H9 (cell line): Measurements from ENCODE around the gene MGMT. TPM values are rescaled to one million over a fixed set of nuclear protein-coding genes. Genes with fewer than 3 reads are reported as not detected.
A peak's percentile ranks its signal among the peaks of the same experiment; 100 is the strongest.

Experiments
- DNase-seq: peaks from one replicate; pipeline ENCODE4 v3.0.0-alpha.2; 2017
- H2AFZ ChIP-seq: one replicate; pipeline ENCODE4 v1.6.1; 2013; ENCODE audit warnings: mild to moderate bottlenecking, low read length, control low read depth, moderate library complexity
- H2AK5ac ChIP-seq: 2 replicates; pipeline ENCODE4 v1.6.1; 2013; ENCODE audit warnings: low read length, control low read depth, mixed read lengths; ENCODE audit not compliant: insufficient read length
- H2BK120ac ChIP-seq: one replicate; pipeline ENCODE4 v1.6.1; 2013; ENCODE audit warnings: low read depth, mild to moderate bottlenecking, low read length, control low read depth, inconsistent platforms; ENCODE audit not compliant: poor library complexity, severe bottlenecking
- H2BK12ac ChIP-seq: 2 replicates; pipeline ENCODE4 v1.6.1; 2013; ENCODE audit warnings: low read length, control low read depth, mixed read lengths, low read depth; ENCODE audit not compliant: insufficient read length
- H2BK15ac ChIP-seq: 2 replicates; pipeline ENCODE4 v1.6.1; 2013; ENCODE audit warnings: low read depth, low read length, control low read depth
- H2BK20ac ChIP-seq: one replicate; pipeline ENCODE4 v1.6.1; 2013; ENCODE audit warnings: low read depth, mild to moderate bottlenecking, low read length, control low read depth, inconsistent platforms; ENCODE audit not compliant: poor library complexity, severe bottlenecking
- H2BK5ac ChIP-seq: 2 replicates; pipeline ENCODE4 v1.6.1; 2013; ENCODE audit warnings: low read length, control low read depth, mixed read lengths; ENCODE audit not compliant: insufficient read length
- H3K14ac ChIP-seq: 2 replicates; pipeline ENCODE4 v1.6.1; 2013; ENCODE audit warnings: low read length, control low read depth; ENCODE audit not compliant: insufficient read depth
- H3K18ac ChIP-seq: 2 replicates; pipeline ENCODE4 v1.6.1; 2013; ENCODE audit warnings: low read depth, mild to moderate bottlenecking, mixed read lengths, low read length, control low read depth; ENCODE audit not compliant: insufficient read length
- H3K23ac ChIP-seq: 2 replicates; pipeline ENCODE4 v1.6.1; 2013; ENCODE audit warnings: low read length, control low read depth, mixed read lengths, low read depth; ENCODE audit not compliant: insufficient read length
- H3K23me2 ChIP-seq: 2 replicates; pipeline ENCODE4 v1.6.1; 2013; ENCODE audit warnings: low read depth, mild to moderate bottlenecking, mixed read lengths, low read length, control low read depth; ENCODE audit not compliant: insufficient read length, poor library complexity, severe bottlenecking
- H3K27ac ChIP-seq: 2 replicates; pipeline ENCODE4 v1.5.1; 2013; ENCODE audit warnings: low read length, control low read depth, mixed read lengths, low read depth; ENCODE audit not compliant: insufficient read length
- H3K27me3 ChIP-seq: 2 replicates; pipeline ENCODE4 v1.6.1; 2013; ENCODE audit warnings: low read length, control low read depth, inconsistent platforms; ENCODE audit not compliant: insufficient read depth
- H3K4ac ChIP-seq: 2 replicates; pipeline ENCODE4 v1.6.1; 2013; ENCODE audit warnings: low read depth, mild to moderate bottlenecking, control low read depth, inconsistent platforms, low read length, moderate library complexity
- H3K4me1 ChIP-seq: 2 replicates; pipeline ENCODE4 v1.6.1; 2013; ENCODE audit warnings: low read length, control low read depth, inconsistent platforms; ENCODE audit not compliant: insufficient read depth
- H3K4me2 ChIP-seq: 2 replicates; pipeline ENCODE4 v1.6.1; 2013; ENCODE audit warnings: low read length, control low read depth, mixed read lengths; ENCODE audit not compliant: insufficient read length, insufficient read depth
- H3K56ac ChIP-seq: 2 replicates; pipeline ENCODE4 v1.6.1; 2013; ENCODE audit warnings: low read depth, mild to moderate bottlenecking, mixed read lengths, low read length, control low read depth; ENCODE audit not compliant: insufficient read length
- H3K79me1 ChIP-seq: 2 replicates; pipeline ENCODE4 v1.6.1; 2013; ENCODE audit warnings: low read depth, mild to moderate bottlenecking, moderate library complexity, low read length, control low read depth, inconsistent platforms; ENCODE audit not compliant: insufficient read depth, poor library complexity, severe bottlenecking
- H3K79me2 ChIP-seq: 2 replicates; pipeline ENCODE4 v1.6.1; 2013; ENCODE audit warnings: low read length, control low read depth, inconsistent platforms; ENCODE audit not compliant: insufficient read depth
- H3K9ac ChIP-seq: 2 replicates; pipeline ENCODE4 v1.6.1; 2013; ENCODE audit warnings: low read length, control low read depth, mixed read lengths; ENCODE audit not compliant: insufficient read length; ENCODE audit errors: extremely low read depth
- H3K9me3 ChIP-seq: one replicate; pipeline ENCODE4 v1.6.1; 2013; ENCODE audit warnings: low read depth, low read length, inconsistent platforms; ENCODE audit not compliant: control insufficient read depth
- H3T11ph ChIP-seq: one replicate; pipeline ENCODE4 v1.6.1; 2013; ENCODE audit warnings: mild to moderate bottlenecking, low read length, control low read depth, inconsistent platforms
- H4K20me1 ChIP-seq: one replicate; pipeline ENCODE4 v1.6.1; 2013; ENCODE audit not compliant: control insufficient read depth, insufficient read length, insufficient read depth
- H4K5ac ChIP-seq: 2 replicates; pipeline ENCODE4 v1.6.1; 2013; ENCODE audit warnings: low read depth, mild to moderate bottlenecking, mixed read lengths, low read length, control low read depth; ENCODE audit not compliant: insufficient read length
- H4K8ac ChIP-seq: replicated peaks from 2 replicates; pipeline ENCODE4 v1.6.1; 2013; ENCODE audit warnings: low read length, control low read depth, mixed read lengths, low read depth; ENCODE audit not compliant: insufficient read length
- H4K91ac ChIP-seq: 2 replicates; pipeline ENCODE4 v1.6.1; 2013; ENCODE audit warnings: low read depth, mild to moderate bottlenecking, moderate library complexity, mixed read lengths, low read length, control low read depth; ENCODE audit not compliant: insufficient read length
- H3K27ac Mint-ChIP-seq, 3 experiments: 2 replicates in 2 of 3; 3 replicates in 1 of 3; pipeline ENCODE4 v1.8.0; 2020 to 2021; ENCODE audit warnings: mixed read lengths in 3 of 3, mild to moderate bottlenecking in 1 of 3, moderate library complexity in 1 of 3
- H3K27me3 Mint-ChIP-seq: 2 replicates; pipeline ENCODE4 v1.8.0; 2021; ENCODE audit warnings: low read depth, mild to moderate bottlenecking, moderate library complexity, mixed read lengths
- H3K36me3 Mint-ChIP-seq, 3 experiments: 2 replicates in 2 of 3; 3 replicates in 1 of 3; pipeline ENCODE4 v1.8.0; 2020 to 2021; ENCODE audit warnings: low read depth in 3 of 3, mixed read lengths in 3 of 3; ENCODE audit not compliant: insufficient read depth in 1 of 3
- H3K4me1 Mint-ChIP-seq, 2 experiments: 2 replicates each; pipeline ENCODE4 v1.8.0; 2020; ENCODE audit warnings: mixed read lengths in 2 of 2
- H3K4me3 Mint-ChIP-seq, 2 experiments: 2 replicates in 1 of 2; 3 replicates in 1 of 2; pipeline ENCODE4 v1.8.0; 2020 to 2021; ENCODE audit warnings: mild to moderate bottlenecking in 2 of 2, mixed read lengths in 2 of 2, moderate library complexity in 1 of 2
- H3K9me3 Mint-ChIP-seq, 2 experiments: 2 replicates in 1 of 2; 3 replicates in 1 of 2; pipeline ENCODE4 v1.8.0; 2020; ENCODE audit warnings: mild to moderate bottlenecking in 2 of 2, mixed read lengths in 2 of 2, moderate library complexity in 1 of 2
- CTCF ChIP-seq: fragments of 200-600 bp; sonication (generic); conservative IDR thresholded peaks from 3 replicates; pipeline ENCODE4 v1.8.0; 2021; ENCODE audit warnings: antibody characterized with exemption, mild to moderate bottlenecking
- WGBS: extraction: QIAGEN DNeasy Blood & Tissue Kit; methylation state at CpG from one replicate; pipeline ENCODE4 v1.1.7; 2013; ENCODE audit warnings: missing lambda C conversion rate, low lambda C conversion rate, mixed read lengths; ENCODE audit not compliant: insufficient read length; ENCODE audit errors: extremely low coverage; 5-methylcytosine and 5-hydroxymethylcytosine counted together
- total RNA-seq: library from RNA; stranded (reverse); gene quantifications from 2 replicates; pipeline ENCODE4 v1.2.1, GENCODE V29; 2021

MGMT gene
- total RNA-seq, 1 experiment from 2014 or later: 18.4 TPM

- H3K23ac ChIP-seq: no peak overlapping the region
- TF ChIP-seq CTCF: no peak
- no peak overlapping the region for H3K14ac ChIP-seq
- no peak overlapping the region for H3K4ac ChIP-seq
- H4K91ac ChIP-seq: no peak overlapping the region
- H2BK20ac ChIP-seq: no peak overlapping the region
- H3K4me2 ChIP-seq: no peak overlapping the region
- Mint-ChIP-seq H3K4me3 (no peak overlapping the region), H3K27ac (peak overlapping the region in 2 of 3 experiments; percentile 49 to 52; a peak in 4 of 7 replicates), H3K4me1 (peaks cover 20 to 34% of the 10 kb centered on the region in 2 experiments), H3K36me3 (peaks cover 6 to 16% (median 7%) of the 10 kb centered on the region in 3 experiments; a peak in 5 of 7 replicates), H3K9me3 (peaks cover 11 to 18% of the 10 kb centered on the region in 2 experiments; a peak in 4 of 5 replicates), H3K27me3 (peaks cover 2% of the 10 kb centered on the region)
- H3K23me2 ChIP-seq: no peaks in the 10 kb centered on the region
- no peak overlapping the region for H3T11ph ChIP-seq
- H3K27me3 ChIP-seq: no peaks in the 10 kb centered on the region
- no peaks in the 10 kb centered on the region for H3K79me2 ChIP-seq
- H4K20me1 ChIP-seq: no peaks in the 10 kb centered on the region
- H4K5ac ChIP-seq: no peak overlapping the region
- H3K18ac ChIP-seq: peak overlapping the region; percentile 5
- H3K9me3 ChIP-seq: no peaks in the 10 kb centered on the region
- H3K79me1 ChIP-seq: no peaks in the 10 kb centered on the region
- no peak overlapping the region for H2AK5ac ChIP-seq
- H2BK15ac ChIP-seq: no peak overlapping the region
- peaks cover 3% of the 10 kb centered on the region; the same call in 1 of the 2 replicates for H3K4me1 ChIP-seq
- no CpG with 5 or more reads among the region's 22 CpGs for WGBS
- no peak overlapping the region for H2BK12ac ChIP-seq
- peak; percentile 30 for DNase-seq
- H2BK120ac ChIP-seq: no peak overlapping the region
- no peak overlapping the region for H3K9ac ChIP-seq
- H4K8ac ChIP-seq: no peak overlapping the region
- H2AFZ ChIP-seq: no peak overlapping the region
- no peak overlapping the region for H2BK5ac ChIP-seq
- no peak overlapping the region for H3K27ac ChIP-seq
- H3K56ac ChIP-seq: no peak overlapping the region
These were observed 54.4 kb downstream of the MGMT start for GRCh38 chr10:129521161-129522025.
